Neutrophil (primary cell): ENCODE data around the gene BARX2.

Experiments
- H3K27ac ChIP-seq: fragments of 200-600 bp; sonication (generic); 2 replicates; pipeline ENCODE4 v1.5.1; 2016; ENCODE audit warnings: mild to moderate bottlenecking, moderate library complexity
- H3K27me3 ChIP-seq: fragments of 200-600 bp; sonication (generic); 2 replicates; pipeline ENCODE4 v1.6.0; 2016; ENCODE audit warnings: mild to moderate bottlenecking
- H3K36me3 ChIP-seq: fragments of 200-600 bp; sonication (generic); 2 replicates; pipeline ENCODE4 v1.5.1; 2017
- H3K4me1 ChIP-seq, 2 experiments: fragments of 200-600 bp in 1 of 2; sonication (generic) in 1 of 2; 1 replicate in 1 of 2; 2 replicates in 1 of 2; pipeline versions ENCODE4 v1.5.1 to v1.6.1; 2013 to 2016; ENCODE audit warnings: low read depth in 1 of 2, low read length in 1 of 2, mild to moderate bottlenecking in 1 of 2, moderate library complexity in 1 of 2; ENCODE audit not compliant: control insufficient read depth in 1 of 2, insufficient read depth in 1 of 2
- H3K4me3 ChIP-seq, 2 experiments: fragments of 200-600 bp in 1 of 2; sonication (generic) in 1 of 2; 1 replicate in 1 of 2; 2 replicates in 1 of 2; pipeline ENCODE4 v1.5.1; 2013 to 2016; ENCODE audit warnings: low read depth in 1 of 2, low read length in 1 of 2, mild to moderate bottlenecking in 1 of 2, moderate library complexity in 1 of 2
- H3K9me3 ChIP-seq: fragments of 200-600 bp; sonication (generic); 2 replicates; pipeline ENCODE4 v1.5.1; 2016
- TF ChIP-seq, protein P1 (sequence below): fragments of 200-600 bp; sonication (generic); IDR thresholded peaks from 2 replicates; pipeline ENCODE4 v1.5.1; 2016; ENCODE audit warnings: antibody characterized with exemption

The BARX2 gene

DNA sequence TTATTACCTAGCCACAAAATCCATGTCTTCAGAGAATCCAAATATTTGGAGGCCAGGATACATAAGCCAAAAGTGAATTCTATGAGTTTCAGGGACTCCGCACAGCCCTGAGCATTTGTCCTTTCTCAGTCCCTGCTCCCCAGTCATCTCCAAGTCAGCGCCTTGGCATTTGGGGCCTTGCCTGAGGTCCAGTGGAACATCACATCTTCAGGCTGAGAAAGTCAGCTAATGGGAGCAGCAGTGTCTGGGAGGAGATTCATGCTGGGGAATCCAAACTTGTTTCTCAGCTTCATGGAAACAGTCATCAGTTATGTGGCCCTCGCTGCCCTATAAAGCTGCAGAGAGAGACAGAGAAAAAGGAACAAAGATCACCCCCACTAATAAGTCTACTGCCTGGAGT is 70.9 kb downstream of the BARX2 start:
- Histone ChIP-seq H3K27ac (no peak overlapping the region), H3K27me3 (no peaks in the 10 kb centered on the region), H3K4me1 (no peaks in the 10 kb centered on the region), H3K4me3 (no peak overlapping the region), H3K36me3 (no peaks in the 10 kb centered on the region), H3K9me3 (no peaks in the 10 kb centered on the region)
- TF ChIP-seq, protein P1, sequence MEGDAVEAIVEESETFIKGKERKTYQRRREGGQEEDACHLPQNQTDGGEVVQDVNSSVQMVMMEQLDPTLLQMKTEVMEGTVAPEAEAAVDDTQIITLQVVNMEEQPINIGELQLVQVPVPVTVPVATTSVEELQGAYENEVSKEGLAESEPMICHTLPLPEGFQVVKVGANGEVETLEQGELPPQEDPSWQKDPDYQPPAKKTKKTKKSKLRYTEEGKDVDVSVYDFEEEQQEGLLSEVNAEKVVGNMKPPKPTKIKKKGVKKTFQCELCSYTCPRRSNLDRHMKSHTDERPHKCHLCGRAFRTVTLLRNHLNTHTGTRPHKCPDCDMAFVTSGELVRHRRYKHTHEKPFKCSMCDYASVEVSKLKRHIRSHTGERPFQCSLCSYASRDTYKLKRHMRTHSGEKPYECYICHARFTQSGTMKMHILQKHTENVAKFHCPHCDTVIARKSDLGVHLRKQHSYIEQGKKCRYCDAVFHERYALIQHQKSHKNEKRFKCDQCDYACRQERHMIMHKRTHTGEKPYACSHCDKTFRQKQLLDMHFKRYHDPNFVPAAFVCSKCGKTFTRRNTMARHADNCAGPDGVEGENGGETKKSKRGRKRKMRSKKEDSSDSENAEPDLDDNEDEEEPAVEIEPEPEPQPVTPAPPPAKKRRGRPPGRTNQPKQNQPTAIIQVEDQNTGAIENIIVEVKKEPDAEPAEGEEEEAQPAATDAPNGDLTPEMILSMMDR: no peak

DNA sequence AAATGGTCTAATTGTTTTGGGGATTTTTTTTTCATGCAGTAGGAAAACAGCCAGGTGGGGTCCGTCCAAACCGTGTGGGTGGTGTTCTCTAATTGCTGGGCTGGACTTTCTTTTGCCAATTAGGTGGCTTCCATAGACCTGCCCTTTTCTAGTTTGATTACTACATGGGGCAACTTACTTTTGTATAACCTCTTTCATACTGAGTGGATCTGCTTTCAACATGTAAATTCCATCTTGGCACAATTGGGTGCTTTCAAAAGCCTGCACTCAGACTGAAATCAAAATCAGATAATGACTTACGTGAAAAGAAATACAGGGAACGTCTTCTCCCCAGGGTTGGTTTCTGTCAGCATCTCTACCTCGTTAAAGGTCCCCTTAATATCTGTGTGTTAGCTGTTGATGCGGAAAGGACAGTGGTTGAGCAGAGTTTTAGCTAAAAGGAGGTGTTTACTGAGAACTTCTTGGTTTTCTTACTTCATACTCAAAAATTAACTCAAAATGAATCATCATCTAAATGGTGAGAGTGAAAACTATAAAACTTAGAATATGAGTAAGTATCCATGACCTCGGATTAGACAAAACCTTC is 72.1 kb downstream of the BARX2 start:
- Histone ChIP-seq H3K27me3 (no peaks in the 10 kb centered on the region), H3K27ac (no peak overlapping the region), H3K4me1 (no peaks in the 10 kb centered on the region), H3K36me3 (no peaks in the 10 kb centered on the region), H3K4me3 (no peak overlapping the region), H3K9me3 (no peaks in the 10 kb centered on the region)
- TF ChIP-seq, protein P1: no peak

DNA sequence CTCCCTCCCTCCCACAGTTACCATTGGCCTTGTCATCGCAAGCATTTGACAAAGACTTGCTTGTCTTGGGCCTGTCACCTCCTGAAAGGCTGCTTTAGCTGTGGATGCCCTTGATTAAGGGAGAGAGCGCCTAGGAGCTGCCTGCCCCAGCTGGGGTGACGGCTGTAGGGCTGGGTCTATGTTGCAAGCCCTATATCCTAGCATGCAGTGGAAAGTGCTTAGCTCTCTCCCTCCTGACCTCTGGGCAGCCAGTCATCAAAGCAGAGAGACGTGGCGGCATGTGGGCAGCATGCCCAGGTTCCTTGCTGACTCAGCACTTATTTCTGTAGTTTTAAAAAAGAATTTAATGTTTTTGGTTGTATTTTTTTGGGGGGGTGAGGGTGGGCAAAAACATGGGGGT is 75.9 kb downstream of the BARX2 start:
- TF ChIP-seq, protein P1: no peak

DNA sequence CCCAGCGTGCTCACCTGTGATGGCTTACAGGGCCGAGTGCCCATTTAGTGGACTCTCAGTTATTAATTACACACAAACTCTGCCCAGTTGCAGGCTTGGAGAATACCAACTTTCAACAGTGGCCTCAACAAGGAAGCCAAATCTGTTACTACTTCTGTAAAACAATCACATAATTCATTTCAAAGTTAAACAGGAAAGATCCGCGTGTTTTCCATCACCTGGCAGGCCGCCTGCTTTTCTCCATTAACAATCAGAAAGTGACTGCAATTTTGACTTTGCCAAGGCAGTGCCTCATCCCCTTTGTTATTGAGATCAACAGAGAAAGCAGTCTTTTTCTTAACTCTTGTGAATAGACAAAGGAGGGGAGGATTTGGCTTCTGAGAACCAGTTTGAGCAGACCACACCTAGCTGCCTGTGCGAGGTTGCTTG is 77.7 kb downstream of the BARX2 start:
- H3K27ac ChIP-seq: no peak overlapping the region
- H3K4me1 ChIP-seq: no peaks in the 10 kb centered on the region
- TF ChIP-seq, protein P1: no peak
- H3K27me3 ChIP-seq: no peaks in the 10 kb centered on the region
- no peak overlapping the region for H3K4me3 ChIP-seq
- H3K9me3 ChIP-seq: no peaks in the 10 kb centered on the region
- no peaks in the 10 kb centered on the region for H3K36me3 ChIP-seq

More for the DNA sequence above, 75.9 kb downstream of the BARX2 start:
- H3K27ac ChIP-seq: no peak overlapping the region
- no peaks in the 10 kb centered on the region for H3K36me3 ChIP-seq
- no peaks in the 10 kb centered on the region for H3K27me3 ChIP-seq
- H3K4me3 ChIP-seq: no peak overlapping the region
- no peaks in the 10 kb centered on the region for H3K4me1 ChIP-seq
- H3K9me3 ChIP-seq: no peaks in the 10 kb centered on the region

DNA sequence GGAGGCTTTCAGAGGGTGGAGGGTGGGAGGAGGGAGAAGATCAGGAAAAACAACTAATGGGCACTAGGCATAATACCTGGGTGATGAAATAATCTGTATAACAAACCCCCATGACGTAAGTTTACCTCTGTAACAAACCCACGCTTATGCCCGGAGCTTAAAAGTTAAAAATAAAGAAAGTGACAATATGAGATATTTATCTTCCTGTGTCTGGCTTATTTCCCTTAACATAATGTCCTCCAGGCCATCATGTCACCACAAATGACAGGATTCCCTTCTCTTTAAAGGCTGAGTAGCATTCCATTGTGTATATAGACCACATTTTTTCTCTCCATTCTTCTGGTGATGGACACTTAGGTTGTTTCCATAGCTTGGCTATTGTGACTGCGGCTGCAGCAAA is 79.5 kb downstream of the BARX2 start:
- Histone ChIP-seq H3K27ac (no peak overlapping the region), H3K9me3 (no peaks in the 10 kb centered on the region), H3K27me3 (no peaks in the 10 kb centered on the region), H3K4me1 (no peaks in the 10 kb centered on the region), H3K4me3 (no peak overlapping the region), H3K36me3 (no peaks in the 10 kb centered on the region)
- TF ChIP-seq, protein P1: no peak
